GM19035 (cell line): ENCODE data around the gene PATL2.
"Not testable (repeated sequence)": the region's sequence is repeated elsewhere in the genome, so short reads cannot be mapped to it uniquely, and the experiment has no call there.

Experiments used
- ATAC-seq: cut with Tn5 transposase; IDR thresholded peaks from one replicate; pipeline ENCODE4 v1.9.1; 2021; ENCODE audit not compliant: unreplicated experiment

The PATL2 gene

DNA sequence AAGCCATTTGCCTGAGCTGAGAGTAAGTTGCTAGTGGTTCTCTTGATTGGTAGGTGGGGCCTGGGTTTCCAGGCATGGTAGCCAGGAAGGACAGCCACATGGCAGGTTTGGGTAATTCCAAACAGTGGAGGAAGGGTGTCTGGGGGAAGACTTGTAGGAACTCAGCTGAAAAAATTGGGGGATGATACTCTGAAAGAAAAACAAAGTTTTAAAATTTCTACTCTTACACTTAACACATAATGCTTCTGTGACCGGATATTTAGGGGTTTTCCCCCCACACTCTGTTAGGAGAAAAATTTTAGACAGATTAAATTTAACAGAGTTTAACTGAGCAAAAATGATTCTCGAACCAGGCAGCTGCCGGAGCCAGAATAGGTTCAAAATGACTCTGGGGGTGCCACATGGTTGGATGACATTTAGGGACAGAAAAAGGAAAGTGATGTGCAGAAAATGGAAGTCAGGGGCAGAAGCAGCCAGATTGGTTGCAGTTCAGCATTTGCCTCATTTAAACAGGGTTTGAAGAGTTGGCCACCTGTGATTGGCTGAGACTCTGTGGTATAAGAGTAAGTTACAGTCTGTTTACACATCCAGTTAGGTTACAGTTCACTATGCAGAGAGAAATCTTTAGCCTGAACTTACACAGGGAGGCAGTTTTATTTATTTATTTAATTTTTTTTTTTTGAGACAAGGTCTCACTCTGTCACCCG lies 8.3 kb upstream of the PATL2 start:
- ATAC-seq: peak; percentile 57

GRCh38 chr15:44718927-44719292 lies 7.8 kb upstream of the PATL2 start:
- no peak for ATAC-seq

GRCh38 chr15:44718180-44718926 lies 7.2 kb upstream of the PATL2 start:
- ATAC-seq: no peak

DNA sequence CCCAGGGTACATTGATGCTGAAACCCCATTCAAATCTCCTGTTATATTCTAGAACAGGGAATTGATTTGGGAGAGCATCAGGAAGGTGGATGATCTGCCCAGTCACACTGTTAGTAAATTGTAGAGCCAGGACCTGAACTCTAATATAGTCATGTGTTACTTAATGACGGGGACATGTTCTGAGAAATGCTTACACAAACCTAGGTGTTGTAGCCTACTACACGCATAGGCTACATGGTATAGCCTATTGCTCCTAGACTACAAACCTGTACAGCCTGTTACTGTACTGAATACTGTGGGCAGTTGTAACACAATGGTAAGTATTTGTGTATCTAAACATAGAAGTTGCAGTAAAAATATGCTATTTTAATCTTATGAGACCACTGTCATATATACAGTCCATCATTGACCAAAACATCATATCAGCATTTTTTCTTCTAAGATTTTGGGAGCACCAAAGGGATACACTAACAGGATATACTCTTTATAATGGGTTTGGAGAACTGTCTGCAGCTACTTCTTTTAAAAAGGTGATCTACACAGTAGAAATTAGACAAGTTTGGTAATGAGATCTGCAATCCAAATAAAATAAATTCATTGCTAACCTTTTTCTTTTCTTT lies 6.0 kb upstream of the PATL2 start:
- no peak for ATAC-seq

- ATAC-seq: no peak
Measured at GRCh38 chr15:44715797-44716334, 4.7 kb upstream of the PATL2 start.

GRCh38 chr15:44715142-44715796 lies 4.1 kb upstream of the PATL2 start:
- no peak for ATAC-seq

GRCh38 chr15:44713006-44713966 lies 2.2 kb upstream of the PATL2 start:
- ATAC-seq: no peak

GRCh38 chr15:44712346-44713005 lies 1.4 kb upstream of the PATL2 start:
- no peak for ATAC-seq

GRCh38 chr15:44711743-44712345 lies 721 bp upstream of the PATL2 start:
- peak; percentile 22 for ATAC-seq

- no peak for ATAC-seq
Measured at GRCh38 chr15:44710236-44711095, 657 bp downstream of the PATL2 start.

GRCh38 chr15:44706946-44707636 lies 4.0 kb downstream of the PATL2 start:
- no peak for ATAC-seq

DNA sequence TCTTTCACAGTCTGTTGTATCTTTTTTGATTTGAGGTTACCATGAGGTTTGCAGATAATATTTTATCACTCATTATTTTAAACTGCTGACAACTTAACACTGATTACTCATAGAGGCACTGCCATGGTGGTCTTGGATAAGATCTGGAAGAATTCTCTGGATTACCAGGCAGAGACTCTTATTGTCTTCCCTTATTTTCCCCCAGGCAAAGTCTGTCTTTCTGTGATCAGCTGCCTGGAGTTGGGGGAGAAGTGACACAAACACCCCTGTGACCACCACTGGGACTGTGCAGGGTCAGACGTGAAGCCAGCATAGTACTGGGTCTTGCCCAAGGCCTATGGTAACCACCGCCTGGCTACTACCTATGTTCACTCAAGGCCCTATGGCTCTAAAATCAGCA lies 4.7 kb downstream of the PATL2 start:
- no peak for ATAC-seq

GRCh38 chr15:44705986-44706385 lies 5.1 kb downstream of the PATL2 start:
- no peak for ATAC-seq

DNA sequence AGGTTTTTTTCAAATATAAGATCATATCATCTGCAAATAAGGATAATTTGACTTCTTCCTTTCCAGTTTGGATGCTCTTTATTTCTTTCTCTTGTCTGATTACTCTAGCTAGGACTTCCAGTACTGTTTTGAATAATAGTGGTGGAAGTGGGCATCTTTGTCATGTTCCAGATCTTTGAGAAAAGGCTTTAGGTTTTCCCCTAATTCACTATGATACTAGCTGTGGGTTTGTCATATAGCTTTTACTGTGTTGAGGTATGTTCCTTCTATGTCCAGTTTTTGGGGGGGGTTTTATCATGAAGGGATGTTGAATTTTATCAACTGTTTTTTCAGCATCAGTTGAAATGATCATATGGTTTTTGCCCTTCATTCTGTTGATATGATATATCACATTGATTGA lies 10.4 kb downstream of the PATL2 start:
- not testable (repeated sequence) for ATAC-seq

DNA sequence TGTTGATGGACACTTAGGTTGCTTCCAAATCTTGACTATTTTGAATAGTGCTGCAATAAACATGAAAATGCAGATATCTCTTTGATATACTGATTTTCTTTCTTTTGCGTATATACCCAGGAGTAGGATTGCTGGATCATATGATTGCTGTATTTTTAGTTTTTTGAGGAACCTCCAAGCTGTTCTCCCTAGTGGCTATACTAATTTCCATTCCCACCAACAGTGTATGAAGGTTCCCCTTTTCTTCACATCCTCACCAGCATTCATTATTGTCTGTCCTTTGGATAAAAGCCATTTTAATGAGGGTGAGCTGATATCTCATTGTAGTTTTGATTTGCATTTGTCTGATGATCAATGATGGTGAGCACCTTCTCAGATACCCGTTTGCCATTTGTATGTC lies 12.5 kb downstream of the PATL2 start:
- no peak for ATAC-seq

GRCh38 chr15:44697014-44697413 lies 14.1 kb downstream of the PATL2 start:
- no peak for ATAC-seq

GRCh38 chr15:44695294-44695693 lies 15.8 kb downstream of the PATL2 start:
- no peak for ATAC-seq

DNA sequence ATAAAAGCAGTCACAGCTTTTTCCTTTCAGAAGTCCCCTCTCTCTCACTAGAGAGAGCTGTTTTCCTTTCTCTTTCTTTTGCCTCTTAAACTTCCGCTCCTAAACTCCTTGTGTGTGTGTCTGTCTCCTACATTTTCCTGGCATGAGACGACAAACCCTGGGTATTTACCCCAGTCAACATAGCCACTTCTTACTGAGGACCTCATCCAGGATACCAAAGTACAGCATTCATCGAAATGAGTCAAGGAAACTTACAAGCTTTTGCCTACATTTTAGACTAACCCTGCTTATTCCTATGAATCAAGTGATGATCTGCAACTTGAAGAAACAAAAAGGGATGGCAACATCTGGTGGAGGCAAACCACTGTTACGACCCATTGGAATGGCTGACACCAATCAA lies 16.7 kb downstream of the PATL2 start:
- no peak for ATAC-seq
